ENCODE measurements around the gene EEIG2.

DNA sequence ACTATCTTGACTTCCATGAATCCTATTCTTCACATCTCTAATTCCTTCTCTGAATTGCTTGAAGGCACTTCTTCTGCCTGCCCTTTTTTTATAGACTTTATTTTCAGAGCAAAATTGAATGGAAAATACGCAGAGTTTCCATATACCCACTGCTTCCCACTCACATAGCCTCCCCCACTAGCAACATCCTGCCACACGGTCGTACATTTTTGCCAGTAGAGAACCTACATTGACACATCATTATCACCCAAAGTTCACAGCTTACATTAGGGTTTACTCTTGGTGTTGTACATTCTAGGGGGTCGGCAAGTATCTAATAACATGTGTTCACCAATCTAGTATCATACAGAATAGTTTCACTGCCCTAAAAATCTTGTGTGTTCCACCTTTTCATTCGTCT lies 12.3 kb downstream of the EEIG2 start:
- TF ChIP-seq, protein P1, sequence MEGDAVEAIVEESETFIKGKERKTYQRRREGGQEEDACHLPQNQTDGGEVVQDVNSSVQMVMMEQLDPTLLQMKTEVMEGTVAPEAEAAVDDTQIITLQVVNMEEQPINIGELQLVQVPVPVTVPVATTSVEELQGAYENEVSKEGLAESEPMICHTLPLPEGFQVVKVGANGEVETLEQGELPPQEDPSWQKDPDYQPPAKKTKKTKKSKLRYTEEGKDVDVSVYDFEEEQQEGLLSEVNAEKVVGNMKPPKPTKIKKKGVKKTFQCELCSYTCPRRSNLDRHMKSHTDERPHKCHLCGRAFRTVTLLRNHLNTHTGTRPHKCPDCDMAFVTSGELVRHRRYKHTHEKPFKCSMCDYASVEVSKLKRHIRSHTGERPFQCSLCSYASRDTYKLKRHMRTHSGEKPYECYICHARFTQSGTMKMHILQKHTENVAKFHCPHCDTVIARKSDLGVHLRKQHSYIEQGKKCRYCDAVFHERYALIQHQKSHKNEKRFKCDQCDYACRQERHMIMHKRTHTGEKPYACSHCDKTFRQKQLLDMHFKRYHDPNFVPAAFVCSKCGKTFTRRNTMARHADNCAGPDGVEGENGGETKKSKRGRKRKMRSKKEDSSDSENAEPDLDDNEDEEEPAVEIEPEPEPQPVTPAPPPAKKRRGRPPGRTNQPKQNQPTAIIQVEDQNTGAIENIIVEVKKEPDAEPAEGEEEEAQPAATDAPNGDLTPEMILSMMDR (IDR thresholded peaks at IDR 0.05) = no peak
- no peak for TF ChIP-seq POLR2A (IDR thresholded peaks at IDR 0.05)
